Thyroid gland (tissue), 4 donors: ENCODE results near the gene CNTN5.

Experiments
- POLR2A ChIP-seq, 2 donors: fragments of 450-650 bp; IDR thresholded peaks; one replicate each; pipeline ENCODE4 v1.6.1; 2017; ENCODE audit warnings: antibody characterized with exemption in 2 of 2, mild to moderate bottlenecking in 2 of 2, moderate library complexity in 1 of 2
- TF ChIP-seq, protein P1 (sequence below), 6 experiments: fragments of 200-600 bp in 3 of 6; fragments of 450-650 bp in 3 of 6; sonication (generic) in 3 of 6; IDR thresholded peaks; one replicate each; pipeline ENCODE4 v1.5.1; 2016 to 2019; ENCODE audit warnings: antibody characterized with exemption in 6 of 6, mild to moderate bottlenecking in 2 of 6, inconsistent platforms in 1 of 6, moderate library complexity in 1 of 6

GRCh38 chr11:99687320-99687719, 666.6 kb downstream of the CNTN5 start:
- TF ChIP-seq POLR2A (IDR thresholded peaks at IDR 0.05), result no peak
- TF ChIP-seq, protein P1, sequence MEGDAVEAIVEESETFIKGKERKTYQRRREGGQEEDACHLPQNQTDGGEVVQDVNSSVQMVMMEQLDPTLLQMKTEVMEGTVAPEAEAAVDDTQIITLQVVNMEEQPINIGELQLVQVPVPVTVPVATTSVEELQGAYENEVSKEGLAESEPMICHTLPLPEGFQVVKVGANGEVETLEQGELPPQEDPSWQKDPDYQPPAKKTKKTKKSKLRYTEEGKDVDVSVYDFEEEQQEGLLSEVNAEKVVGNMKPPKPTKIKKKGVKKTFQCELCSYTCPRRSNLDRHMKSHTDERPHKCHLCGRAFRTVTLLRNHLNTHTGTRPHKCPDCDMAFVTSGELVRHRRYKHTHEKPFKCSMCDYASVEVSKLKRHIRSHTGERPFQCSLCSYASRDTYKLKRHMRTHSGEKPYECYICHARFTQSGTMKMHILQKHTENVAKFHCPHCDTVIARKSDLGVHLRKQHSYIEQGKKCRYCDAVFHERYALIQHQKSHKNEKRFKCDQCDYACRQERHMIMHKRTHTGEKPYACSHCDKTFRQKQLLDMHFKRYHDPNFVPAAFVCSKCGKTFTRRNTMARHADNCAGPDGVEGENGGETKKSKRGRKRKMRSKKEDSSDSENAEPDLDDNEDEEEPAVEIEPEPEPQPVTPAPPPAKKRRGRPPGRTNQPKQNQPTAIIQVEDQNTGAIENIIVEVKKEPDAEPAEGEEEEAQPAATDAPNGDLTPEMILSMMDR (IDR thresholded peaks at IDR 0.05), result peak in 2 of 6 experiments; percentile 19 to 27
